B cell (primary cell): Measurements from ENCODE around the gene DCUN1D2. TPM values are rescaled to one million over a fixed set of nuclear protein-coding genes. Genes with fewer than 3 reads are reported as not detected.
"Not testable (repeated sequence)": the region's sequence is repeated elsewhere in the genome, so short reads cannot be mapped to it uniquely, and the experiment has no call there.

Experiments used
- ATAC-seq: fragments of 200-7000 bp; cut with Tn5 transposase; one replicate; pipeline ENCODE4 v1.10.0; 2021; ENCODE audit warnings: low read depth, mild to moderate bottlenecking, moderate number of reproducible peaks, moderate library complexity
- CTCF ChIA-PET: fragments of 350-600 bp; sonication (Branson Sonifier 250); formaldehyde crosslinking; loops from one replicate; lab custom pipeline; 2021; ENCODE audit warnings: antibody characterized with exemption, inconsistent platforms; lab: Charles Lee
- POLR2A ChIA-PET: fragments of 350-600 bp; sonication (Branson Sonifier 250); formaldehyde crosslinking; loops from one replicate; lab custom pipeline; 2021; ENCODE audit warnings: antibody characterized with exemption; lab: Charles Lee
- DNase-seq: peaks from one replicate; pipeline ENCODE4 v3.0.0; 2013
- H2AFZ ChIP-seq: 2 replicates; pipeline ENCODE4 v1.6.1; 2012; ENCODE audit warnings: mild to moderate bottlenecking, low read depth, low read length; ENCODE audit not compliant: insufficient read depth, poor library complexity, severe bottlenecking
- H3K27ac ChIP-seq, 2 donors: 1 replicate in 1 of 2; 2 replicates in 1 of 2; pipeline ENCODE4 v1.5.1; 2012 to 2013; ENCODE audit warnings: low read length in 2 of 2, mild to moderate bottlenecking in 2 of 2, moderate library complexity in 1 of 2
- H3K27me3 ChIP-seq, 4 experiments: fragments of 200-600 bp in 1 of 4; sonication (generic) in 1 of 4; replicated peaks in 1 of 4; 1 replicate in 2 of 4; 2 replicates in 2 of 4; pipeline versions ENCODE4 v1.6.1 to v1.7.0; 2013 to 2016; ENCODE audit warnings: low read length in 3 of 4, mild to moderate bottlenecking in 2 of 4, mixed read lengths in 1 of 4, moderate library complexity in 1 of 4; ENCODE audit not compliant: insufficient read depth in 4 of 4, control insufficient read depth in 3 of 4; ENCODE audit errors: control extremely low read depth in 1 of 4
- H3K36me3 ChIP-seq, 2 experiments: replicated peaks in 1 of 2; 1 replicate in 1 of 2; 2 replicates in 1 of 2; pipeline versions ENCODE4 v1.6.1 to v1.7.1; 2013; ENCODE audit warnings: low read length in 1 of 2; ENCODE audit not compliant: insufficient read depth in 2 of 2, control insufficient read depth in 1 of 2; ENCODE audit errors: control extremely low read depth in 1 of 2, extremely low read depth in 1 of 2
- H3K4me1 ChIP-seq, 2 donors: fragments of 200-600 bp in 1 of 2; sonication (generic) in 1 of 2; 1 replicate in 1 of 2; 2 replicates in 1 of 2; pipeline versions ENCODE4 v1.5.1 to v1.6.1; 2013 to 2017; ENCODE audit warnings: low read length in 2 of 2; ENCODE audit not compliant: control insufficient read depth in 2 of 2, insufficient read depth in 2 of 2
- H3K4me2 ChIP-seq: replicated peaks from 2 replicates; pipeline ENCODE3; 2012; ENCODE audit warnings: mild to moderate bottlenecking, low read depth, low read length; ENCODE audit not compliant: poor library complexity, severe bottlenecking
- H3K4me3 ChIP-seq, 5 experiments: fragments of 200-600 bp in 1 of 5; sonication (generic) in 1 of 5; 1 replicate in 3 of 5; 2 replicates in 2 of 5; pipeline versions ENCODE4 v1.5.1 to v1.7.0; 2011 to 2016; ENCODE audit warnings: low read length in 4 of 5, mild to moderate bottlenecking in 4 of 5, low read depth in 2 of 5, control low read depth in 1 of 5, moderate library complexity in 1 of 5; ENCODE audit not compliant: insufficient read depth in 1 of 5; ENCODE audit errors: control extremely low read depth in 1 of 5, extremely low read depth in 1 of 5
- H3K79me2 ChIP-seq: fragments of 200-600 bp; sonication (generic); one replicate; pipeline ENCODE4 v1.6.0; 2016; ENCODE audit warnings: low read length; ENCODE audit not compliant: control insufficient read depth, insufficient read depth
- H3K9ac ChIP-seq: fragments of 200-600 bp; sonication (generic); 2 replicates; pipeline ENCODE4 v1.6.1; 2017; ENCODE audit warnings: mild to moderate bottlenecking, low read length, moderate library complexity
- H3K9me3 ChIP-seq, 3 donors: one replicate each; pipeline versions ENCODE4 v1.6.1 to v1.7.1; 2013; ENCODE audit warnings: low read length in 2 of 3; ENCODE audit not compliant: control insufficient read depth in 2 of 3, insufficient read depth in 1 of 3; ENCODE audit errors: control extremely low read depth in 1 of 3
- H4K20me1 ChIP-seq: 2 replicates; pipeline ENCODE4 v1.6.0; 2012; ENCODE audit warnings: mild to moderate bottlenecking, low read length; ENCODE audit not compliant: insufficient read depth, control insufficient read depth, poor library complexity, severe bottlenecking
- H3K27ac Mint-ChIP-seq: one replicate; pipeline ENCODE4 v1.8.0; 2021; ENCODE audit warnings: mixed read lengths
- H3K27me3 Mint-ChIP-seq: one replicate; pipeline ENCODE4 v1.8.0; 2021; ENCODE audit warnings: mixed read lengths
- H3K4me1 Mint-ChIP-seq: one replicate; pipeline ENCODE4 v1.8.0; 2021; ENCODE audit warnings: mixed read lengths
- H3K4me3 Mint-ChIP-seq: one replicate; pipeline ENCODE4 v1.8.0; 2021; ENCODE audit warnings: mixed read lengths
- H3K9me3 Mint-ChIP-seq: one replicate; pipeline ENCODE4 v1.8.0; 2022; ENCODE audit warnings: mixed read lengths; ENCODE audit not compliant: insufficient read depth
- CTCF ChIP-seq: fragments of 200-600 bp; IDR thresholded peaks from one replicate; pipeline ENCODE4 v1.8.0; 2022; ENCODE audit warnings: antibody characterized with exemption, mild to moderate bottlenecking
- EZH2 ChIP-seq: IDR thresholded peaks from 2 replicates; pipeline ENCODE4 v1.6.1; 2012; ENCODE audit warnings: borderline replicate concordance, low read depth, mild to moderate bottlenecking, moderate library complexity, low read length; ENCODE audit not compliant: insufficient read depth, poor library complexity, severe bottlenecking
- WGBS: methylation state at CpG from one replicate; pipeline ENCODE4 v1.1.5; 2013; ENCODE audit warnings: missing lambda C conversion rate; ENCODE audit not compliant: insufficient coverage; 5-methylcytosine and 5-hydroxymethylcytosine counted together
- intact Hi-C: fragments of 100-400 bp; cut with micrococcal nuclease; formaldehyde crosslinking; loops from one replicate; pipeline ENCODE4 v1.10.0; 2022
- polyA plus RNA-seq: library from polyadenylated mRNA; depleted of rRNA; stranded (reverse); fragments of >200 nt; gene quantifications from 2 replicates; pipeline ENCODE4 v1.2.3, GENCODE V29; 2012
- total RNA-seq, 2 donors: library from RNA; stranded (reverse); fragments of 120-200 nt in 1 of 2; gene quantifications; 1 replicate in 1 of 2; 2 replicates in 1 of 2; pipeline versions ENCODE4 v1.2.3 to v1.2.4, GENCODE V29; 2013 to 2022

Gene DCUN1D2
- total and polyA plus RNA-seq, 2 donors (not counting 1 experiment from before 2014, with no cell fraction given), result 15.3 to 41.3 TPM

GRCh38 chr13:113522438-113522837 lies 31.9 kb upstream of the DCUN1D2 start:
- POLR2A ChIA-PET, ATAC-seq, H3K4me1 Mint-ChIP-seq, H2AFZ ChIP-seq, H4K20me1 ChIP-seq, DNase-seq, H3K27ac ChIP-seq, H3K4me1 ChIP-seq, H3K9me3 ChIP-seq, H3K27me3 Mint-ChIP-seq, CTCF ChIA-PET, H3K27me3 ChIP-seq, H3K9ac ChIP-seq, intact Hi-C loops, H3K79me2 ChIP-seq, H3K4me3 ChIP-seq, H3K4me2 ChIP-seq, H3K9me3 Mint-ChIP-seq, H3K4me3 Mint-ChIP-seq, H3K27ac Mint-ChIP-seq: not testable (repeated sequence)
- H3K36me3 ChIP-seq, result peaks cover 3 to 22% of the 10 kb centered on the region in 2 experiments
- 97% methylated on average over 8 of the region's 13 CpGs for WGBS

- H3K9me3 ChIP-seq, result no peaks in the 10 kb centered on the region
- no peak for TF ChIP-seq CTCF
- no peak for TF ChIP-seq EZH2
- H3K4me3 Mint-ChIP-seq, result no peak overlapping the region
- no peak overlapping the region for H3K9ac ChIP-seq
- no peaks in the 10 kb centered on the region for H3K4me1 ChIP-seq
- ChIA-PET CTCF (no interaction called here), POLR2A (no interaction called here)
- no peaks in the 10 kb centered on the region for H3K9me3 Mint-ChIP-seq
- H3K27ac Mint-ChIP-seq, result no peak overlapping the region
- intact Hi-C loops, result no loop called here
- no peaks in the 10 kb centered on the region for H3K27me3 Mint-ChIP-seq
- no peaks in the 10 kb centered on the region for H3K27me3 ChIP-seq
- 98% methylated on average over 11 of the region's 16 CpGs for WGBS
- ATAC-seq (no peak), DNase-seq (no peak)
- H2AFZ ChIP-seq, result no peak overlapping the region
- H3K4me2 ChIP-seq, result no peak overlapping the region
- no peaks in the 10 kb centered on the region for H3K4me1 Mint-ChIP-seq
- H3K4me3 ChIP-seq, result no peak overlapping the region
- no peaks in the 10 kb centered on the region for H3K79me2 ChIP-seq
- peaks cover 3 to 19% of the 10 kb centered on the region in 2 experiments for H3K36me3 ChIP-seq
- peaks cover 7% of the 10 kb centered on the region for H4K20me1 ChIP-seq
- no peak overlapping the region for H3K27ac ChIP-seq
Measured at GRCh38 chr13:113520571-113520970, 30.1 kb upstream of the DCUN1D2 start.
